Endodermal cell (in vitro differentiated cells): Measurements from ENCODE around the gene ZBED1. TPM values are rescaled to one million over a fixed set of nuclear protein-coding genes. Genes with fewer than 3 reads are reported as not detected.
A peak's percentile ranks its signal among the peaks of the same experiment; 100 is the strongest.

Experiments
- DNase-seq: peaks from one replicate; pipeline ENCODE4 v3.0.0-alpha.2; 2017
- H3K27ac ChIP-seq: 2 replicates; pipeline ENCODE4 v1.5.1; 2013; ENCODE audit warnings: mild to moderate bottlenecking, low read depth, low read length, moderate library complexity
- H3K27me3 ChIP-seq: 2 replicates; pipeline ENCODE4 v1.6.1; 2013; ENCODE audit warnings: mild to moderate bottlenecking, low read length, moderate library complexity; ENCODE audit not compliant: insufficient read depth, control insufficient read depth, poor library complexity, severe bottlenecking
- H3K36me3 ChIP-seq: 2 replicates; pipeline ENCODE4 v1.7.0; 2013; ENCODE audit warnings: mild to moderate bottlenecking, low read length, moderate library complexity; ENCODE audit not compliant: control insufficient read depth, insufficient read depth
- H3K4me1 ChIP-seq: one replicate; pipeline ENCODE4 v1.7.0; 2013; ENCODE audit warnings: low read length; ENCODE audit not compliant: control insufficient read depth, insufficient read depth
- H3K4me3 ChIP-seq: 2 replicates; pipeline ENCODE4 v1.5.1; 2013; ENCODE audit warnings: mild to moderate bottlenecking, low read length, moderate library complexity
- H3K9ac ChIP-seq: 2 replicates; pipeline ENCODE4 v1.6.1; 2013; ENCODE audit warnings: mild to moderate bottlenecking, low read length, moderate library complexity; ENCODE audit not compliant: poor library complexity, severe bottlenecking; ENCODE audit errors: extremely low read depth
- H3K9me3 ChIP-seq: 2 replicates; pipeline ENCODE4 v1.6.1; 2013; ENCODE audit warnings: mild to moderate bottlenecking, low read length, moderate library complexity; ENCODE audit not compliant: control insufficient read depth
- H3K27ac Mint-ChIP-seq: 2 replicates; pipeline ENCODE4 v1.8.0; 2020; ENCODE audit warnings: mixed read lengths
- H3K27me3 Mint-ChIP-seq: 2 replicates; pipeline ENCODE4 v1.8.0; 2021; ENCODE audit warnings: mild to moderate bottlenecking, mixed read lengths; ENCODE audit not compliant: insufficient read depth
- H3K36me3 Mint-ChIP-seq: 2 replicates; pipeline ENCODE4 v1.8.0; 2020; ENCODE audit warnings: low read depth, mixed read lengths
- H3K4me1 Mint-ChIP-seq: 2 replicates; pipeline ENCODE4 v1.8.0; 2020; ENCODE audit warnings: mixed read lengths
- H3K4me3 Mint-ChIP-seq: 2 replicates; pipeline ENCODE4 v1.8.0; 2020; ENCODE audit warnings: mild to moderate bottlenecking, moderate library complexity, mixed read lengths
- H3K9me3 Mint-ChIP-seq: 2 replicates; pipeline ENCODE4 v1.8.0; 2020; ENCODE audit warnings: mild to moderate bottlenecking, mixed read lengths
- WGBS, 2 experiments: methylation state at CpG; one replicate each; pipeline versions ENCODE4 v1.1.5 to v1.1.7; 2013; ENCODE audit warnings: missing lambda C conversion rate in 2 of 2, mixed read lengths in 1 of 2; ENCODE audit not compliant: insufficient coverage in 1 of 2, insufficient read length in 1 of 2; 5-methylcytosine and 5-hydroxymethylcytosine counted together
- total RNA-seq, 2 donors: library from RNA; stranded (reverse); fragmentation: NEBNext Ultra II Directional in 1 of 2; extraction: Animal tissue kit (Norgen Biotek cat#: 25700) in 1 of 2; gene quantifications; 2 replicates in 1 of 2; 3 replicates in 1 of 2; pipeline ENCODE4 v1.2.1, GENCODE V29; 2021
- TF ChIP-seq, protein P1 (sequence below): fragments of 200-600 bp; sonication (generic); conservative IDR thresholded peaks from 2 replicates; pipeline ENCODE4 v1.5.0; 2021; ENCODE audit warnings: antibody characterized with exemption, mild to moderate bottlenecking

The ZBED1 gene
- total RNA-seq, 2 donors from 2014 or later: 55.8 to 71.9 TPM

DNA sequence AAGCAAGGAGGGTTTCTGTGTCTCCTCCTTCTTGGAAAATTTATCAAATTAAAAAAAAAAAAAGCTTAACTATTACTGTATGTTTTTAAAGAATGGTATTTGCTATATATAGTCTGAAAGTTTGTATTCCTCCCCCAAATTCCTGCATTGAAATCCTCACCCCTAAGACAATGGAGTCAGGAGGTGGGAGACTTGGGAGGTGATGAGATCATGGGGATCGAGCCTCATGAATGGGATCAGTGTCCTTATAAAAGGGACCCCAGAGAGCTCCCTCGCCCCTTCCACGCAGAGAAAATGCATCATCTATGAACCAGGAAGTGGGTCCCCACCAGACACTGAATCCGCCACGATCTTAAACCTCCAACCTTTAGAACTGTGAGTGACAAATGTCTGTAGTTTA is 50.1 kb downstream of the ZBED1 start:
- Mint-ChIP-seq H3K9me3 (peaks cover 21% of the 10 kb centered on the region), H3K27me3 (no peaks in the 10 kb centered on the region), H3K4me3 (no peak overlapping the region), H3K4me1 (peaks cover 19% of the 10 kb centered on the region), H3K27ac (peak overlapping the region; percentile 87), H3K36me3 (peaks cover 37% of the 10 kb centered on the region)
- TF ChIP-seq, protein P1, sequence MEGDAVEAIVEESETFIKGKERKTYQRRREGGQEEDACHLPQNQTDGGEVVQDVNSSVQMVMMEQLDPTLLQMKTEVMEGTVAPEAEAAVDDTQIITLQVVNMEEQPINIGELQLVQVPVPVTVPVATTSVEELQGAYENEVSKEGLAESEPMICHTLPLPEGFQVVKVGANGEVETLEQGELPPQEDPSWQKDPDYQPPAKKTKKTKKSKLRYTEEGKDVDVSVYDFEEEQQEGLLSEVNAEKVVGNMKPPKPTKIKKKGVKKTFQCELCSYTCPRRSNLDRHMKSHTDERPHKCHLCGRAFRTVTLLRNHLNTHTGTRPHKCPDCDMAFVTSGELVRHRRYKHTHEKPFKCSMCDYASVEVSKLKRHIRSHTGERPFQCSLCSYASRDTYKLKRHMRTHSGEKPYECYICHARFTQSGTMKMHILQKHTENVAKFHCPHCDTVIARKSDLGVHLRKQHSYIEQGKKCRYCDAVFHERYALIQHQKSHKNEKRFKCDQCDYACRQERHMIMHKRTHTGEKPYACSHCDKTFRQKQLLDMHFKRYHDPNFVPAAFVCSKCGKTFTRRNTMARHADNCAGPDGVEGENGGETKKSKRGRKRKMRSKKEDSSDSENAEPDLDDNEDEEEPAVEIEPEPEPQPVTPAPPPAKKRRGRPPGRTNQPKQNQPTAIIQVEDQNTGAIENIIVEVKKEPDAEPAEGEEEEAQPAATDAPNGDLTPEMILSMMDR: no peak
- no peak overlapping the region for H3K4me3 ChIP-seq
- peak overlapping the region; percentile 20 for H3K9ac ChIP-seq
- no peaks in the 10 kb centered on the region for H3K36me3 ChIP-seq
- H3K27ac ChIP-seq: peak overlapping the region; percentile 79
- no peaks in the 10 kb centered on the region for H3K4me1 ChIP-seq
- no peaks in the 10 kb centered on the region for H3K27me3 ChIP-seq
- peaks cover 15% of the 10 kb centered on the region for H3K9me3 ChIP-seq
- no peak for DNase-seq
- WGBS, 2 experiments: 26% methylated on average over 3 of the region's 5 CpGs; no CpG with 5 or more reads in 1 of the 2 experiments

DNA sequence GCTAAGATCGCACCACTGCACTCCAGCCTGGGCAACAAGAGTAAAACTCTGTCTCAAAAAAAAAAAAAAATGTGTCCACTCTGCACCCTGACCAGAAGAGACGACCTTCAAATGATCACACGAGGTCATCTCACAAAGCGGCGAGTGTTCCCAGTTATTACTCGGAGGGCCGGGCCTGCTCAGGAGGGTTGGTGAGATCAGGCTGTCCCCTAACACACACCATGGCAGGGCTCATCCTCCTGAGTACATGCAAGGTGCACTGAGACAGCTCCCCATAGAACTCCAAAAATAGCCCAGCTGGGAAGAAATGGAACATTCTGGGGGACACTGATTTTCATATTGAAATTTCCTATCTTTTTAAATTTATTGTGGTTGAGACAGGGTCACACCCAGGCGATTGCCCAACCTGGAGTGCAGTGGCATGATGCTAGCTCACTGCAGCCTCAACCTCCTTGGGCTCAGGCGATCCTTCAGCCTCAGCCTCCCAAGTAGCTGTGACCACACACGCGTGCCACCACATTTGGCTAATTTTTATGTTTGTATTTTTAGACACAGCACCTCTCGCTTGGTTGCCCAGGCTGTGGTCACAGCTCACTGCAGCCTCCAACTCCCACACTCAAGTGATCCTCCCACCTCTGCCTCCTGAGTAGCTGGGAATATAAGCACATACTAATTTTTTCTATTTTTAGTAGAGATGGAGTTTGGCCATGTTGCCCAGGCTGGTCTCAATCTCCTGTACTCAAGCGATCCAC is 51.5 kb downstream of the ZBED1 start:
- Mint-ChIP-seq H3K4me3 (no peak overlapping the region), H3K4me1 (peaks cover 19% of the 10 kb centered on the region), H3K27me3 (no peaks in the 10 kb centered on the region), H3K27ac (peak overlapping the region; percentile 48), H3K36me3 (peaks cover 38% of the 10 kb centered on the region), H3K9me3 (peaks cover 19% of the 10 kb centered on the region)
- no peak overlapping the region for H3K4me3 ChIP-seq
- H3K36me3 ChIP-seq: no peaks in the 10 kb centered on the region
- DNase-seq: no peak
- no peaks in the 10 kb centered on the region for H3K4me1 ChIP-seq
- H3K9me3 ChIP-seq: peaks cover 15% of the 10 kb centered on the region
- no peak overlapping the region for H3K9ac ChIP-seq
- H3K27me3 ChIP-seq: no peaks in the 10 kb centered on the region
- TF ChIP-seq, protein P1: no peak
- H3K27ac ChIP-seq: no peak overlapping the region
- 94 to 97% methylated on average over 11 to 12 of the region's 13 CpGs for WGBS, 2 experiments

DNA sequence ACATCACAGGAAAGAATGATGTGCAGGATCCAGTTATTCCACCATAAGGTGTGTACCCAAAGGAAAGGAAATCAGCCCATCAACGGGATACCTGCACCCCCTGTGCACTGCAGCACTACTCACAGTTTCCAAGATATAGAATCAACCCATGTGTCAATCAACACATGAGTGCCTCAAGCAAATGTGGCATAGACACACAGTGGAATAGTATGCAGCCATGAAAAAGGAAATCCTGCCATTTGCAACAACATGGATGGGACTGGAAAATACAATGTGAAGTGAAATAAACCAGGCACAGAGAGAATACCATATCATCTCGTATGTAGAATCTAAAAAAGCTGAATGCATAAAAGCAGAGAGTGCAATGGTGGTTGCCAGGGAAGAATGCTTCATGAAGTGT is 53.3 kb downstream of the ZBED1 start:
- H3K9me3 ChIP-seq: peaks cover 8% of the 10 kb centered on the region
- no peak overlapping the region for H3K27ac ChIP-seq
- Mint-ChIP-seq H3K4me1 (peaks cover 19% of the 10 kb centered on the region), H3K9me3 (peaks cover 11% of the 10 kb centered on the region), H3K4me3 (no peak overlapping the region), H3K27me3 (no peaks in the 10 kb centered on the region), H3K36me3 (peaks cover 38% of the 10 kb centered on the region), H3K27ac (no peak overlapping the region)
- no peaks in the 10 kb centered on the region for H3K36me3 ChIP-seq
- no peaks in the 10 kb centered on the region for H3K4me1 ChIP-seq
- no peak for DNase-seq
- H3K9ac ChIP-seq: no peak overlapping the region
- H3K27me3 ChIP-seq: no peaks in the 10 kb centered on the region
- no peak overlapping the region for H3K4me3 ChIP-seq
- TF ChIP-seq, protein P1: no peak
- 88% methylated on average over 1 of the region's 2 CpGs; no CpG with 5 or more reads in 1 of the 2 experiments for WGBS, 2 experiments
